ENCODE results near the gene MED31.
A peak's percentile ranks its signal among the peaks of the same experiment; 100 is the strongest.
"Not testable (repeated sequence)": the region's sequence is repeated elsewhere in the genome, so short reads cannot be mapped to it uniquely, and the experiment has no call there.

Gene MED31

DNA sequence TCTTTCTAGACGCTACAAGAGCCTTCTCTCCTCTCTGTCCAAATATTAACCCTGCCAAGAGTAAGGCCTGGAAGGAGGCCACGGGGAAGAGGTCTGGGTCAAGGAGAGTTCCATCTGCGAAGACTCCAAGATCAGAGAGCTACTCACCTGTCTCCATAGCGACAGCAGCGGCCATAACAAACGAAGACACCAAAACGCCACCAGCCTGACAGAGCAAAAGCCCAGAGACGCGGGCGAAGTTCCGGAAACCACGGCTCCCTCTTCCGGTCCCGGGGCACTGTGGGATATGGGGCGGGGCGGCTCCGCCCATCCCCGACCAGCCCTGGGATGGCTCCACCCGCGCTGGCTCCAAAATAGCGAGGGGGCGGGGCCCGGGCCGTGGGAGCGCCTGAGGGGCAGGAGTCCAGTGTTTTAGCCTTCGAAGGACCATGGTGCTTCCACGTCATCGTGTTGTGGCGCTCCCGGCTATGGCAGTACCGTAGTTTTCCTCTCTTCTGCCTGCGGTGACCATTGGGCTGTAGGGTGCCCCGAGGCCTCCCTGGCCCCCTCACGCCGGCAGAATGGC is at the start of gene MED31, which contains the start of gene C17orf100:
TSS of gene MED31 (minus strand) at position 252 of the 565 bp plus-strand sequence. CDS start at position 175, 77 bp downstream.
TSS of gene C17orf100 (plus strand) at position 409 of the 565 bp plus-strand sequence. CDS start at position 561, 152 bp downstream.
- peak; percentile 84 for DNase-seq (ENCODE audit: low spot score)

GRCh38 chr17:6700948-6701307 is 49.5 kb upstream of the MED31 start:
- DNase-seq (ENCODE audit: low spot score) = no peak

DNA sequence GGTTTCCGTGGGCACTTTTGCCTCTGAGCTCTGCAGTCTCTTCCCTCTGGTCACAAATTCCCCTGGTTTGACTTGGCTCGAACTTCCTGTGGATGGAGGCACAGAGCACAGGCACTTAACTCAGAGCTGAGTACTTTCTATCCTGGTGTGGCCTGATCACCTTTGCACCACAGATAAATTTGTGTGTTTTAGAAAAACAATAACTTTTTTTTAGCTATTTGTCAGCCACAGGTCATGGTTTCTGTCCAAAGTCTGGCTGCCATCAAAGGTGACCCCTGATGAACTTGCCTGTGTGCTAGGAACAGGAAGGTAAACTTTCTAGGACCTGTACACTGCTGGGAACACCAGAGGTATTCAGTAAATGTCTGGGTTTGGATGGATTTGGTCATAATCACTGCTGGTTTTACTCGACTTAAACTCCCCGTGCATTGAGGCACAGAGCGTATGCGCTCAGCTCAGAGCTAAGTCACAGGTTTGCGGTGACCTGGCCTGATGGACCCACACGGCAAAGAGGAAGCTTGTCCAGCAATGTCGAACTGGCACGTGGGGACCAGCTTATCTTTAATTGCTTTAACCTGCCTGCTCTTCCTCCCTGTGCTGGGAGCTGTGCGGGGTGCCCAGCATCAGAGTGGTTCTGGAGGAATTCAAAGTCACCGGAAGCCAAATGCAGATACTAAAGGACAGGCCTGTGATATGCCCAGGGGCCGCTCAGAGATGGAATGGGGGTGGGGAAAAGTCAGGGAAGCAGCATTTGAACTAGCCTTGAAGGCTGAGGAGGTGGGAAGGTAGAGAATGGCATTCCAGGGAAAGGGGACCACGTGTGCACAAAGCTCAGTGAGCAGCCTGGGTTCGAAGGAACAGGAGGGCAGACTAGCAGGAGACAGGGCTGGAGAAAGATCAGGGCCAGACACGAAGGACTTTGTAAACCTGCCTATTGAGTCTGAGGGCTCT is 48.9 kb upstream of the MED31 start:
- DNase-seq (ENCODE audit: low spot score) = no peak

DNA sequence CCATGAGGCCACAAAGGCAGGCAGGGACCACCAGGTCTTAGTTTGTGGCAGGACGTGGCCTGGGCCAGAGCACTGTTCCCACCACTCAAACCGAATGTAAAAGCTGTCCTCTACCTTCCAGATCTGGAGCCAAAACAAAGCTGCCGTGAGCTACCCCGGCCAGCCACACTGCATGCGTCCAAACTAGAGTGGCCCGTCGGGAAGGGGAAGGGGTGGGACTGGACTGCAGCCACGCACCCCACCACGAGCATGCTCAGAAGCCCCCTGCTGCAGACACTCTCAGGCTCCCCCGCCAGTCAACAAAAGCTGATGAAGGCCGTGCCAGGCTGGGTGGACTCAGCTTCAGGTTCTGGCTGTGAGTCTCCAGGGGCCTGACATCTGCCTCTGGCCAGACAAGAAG is 46.6 kb upstream of the MED31 start:
- DNase-seq (ENCODE audit: low spot score) = no peak

DNA sequence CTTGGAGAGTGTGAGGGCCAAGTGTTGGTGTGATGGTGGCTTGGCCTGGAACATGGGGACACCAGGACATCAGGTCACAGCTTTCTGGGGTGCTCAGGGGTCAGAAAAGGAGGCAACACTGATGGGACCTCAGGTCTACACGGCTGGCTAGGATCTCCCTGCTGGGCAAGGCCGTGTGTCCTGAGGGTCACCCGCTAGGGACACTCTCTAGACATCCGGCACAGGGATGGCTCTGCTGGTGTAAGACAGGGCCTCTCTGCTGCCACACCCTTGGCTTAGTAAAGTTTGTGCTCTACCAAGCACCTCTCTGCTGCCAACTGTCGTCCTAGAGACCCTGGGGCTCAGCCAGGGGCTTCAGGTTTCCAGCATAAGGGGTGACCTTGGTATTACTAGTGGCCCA is 45.5 kb upstream of the MED31 start:
- no peak for DNase-seq (ENCODE audit: low spot score)

DNA sequence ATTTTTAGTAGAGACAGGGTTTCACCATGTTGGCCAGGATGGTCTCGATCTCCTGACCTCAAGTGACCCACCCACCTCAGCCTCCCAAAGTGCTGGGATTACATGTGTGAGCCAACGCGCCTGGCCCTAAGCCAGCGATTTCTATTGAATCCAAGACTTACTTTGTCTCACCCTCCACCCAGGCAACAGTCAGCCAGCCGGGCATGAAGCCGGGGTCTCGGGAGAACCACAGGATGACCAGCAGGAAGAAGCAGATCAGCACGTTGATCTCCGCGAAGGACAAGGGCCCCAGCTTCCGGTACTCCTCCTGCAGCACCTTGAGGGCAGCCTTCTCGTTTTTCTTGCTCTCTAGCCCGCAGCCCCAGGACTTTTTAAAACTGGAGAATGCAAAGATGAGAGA is 44.2 kb upstream of the MED31 start:
- DNase-seq (ENCODE audit: low spot score) = no peak

DNA sequence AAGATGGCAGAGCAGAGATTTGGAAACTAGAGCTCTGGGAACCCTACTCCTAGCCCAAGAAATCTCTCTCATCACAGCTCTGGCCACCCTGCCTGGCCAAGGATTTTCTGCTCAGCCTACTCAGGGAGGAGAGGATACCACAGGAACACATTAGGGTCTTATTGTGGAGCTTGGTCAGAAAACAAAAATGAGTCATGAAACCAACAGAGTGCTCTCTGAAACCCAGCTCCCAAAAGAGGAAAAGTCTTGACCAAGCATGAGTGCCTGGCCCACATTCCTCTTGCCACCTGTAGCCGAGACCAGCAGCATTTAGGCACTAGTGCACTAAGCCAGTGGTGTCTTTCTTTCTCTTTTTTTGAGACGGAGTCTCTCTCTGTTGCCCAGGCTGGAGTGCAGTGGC is 43.6 kb upstream of the MED31 start:
- no peak for DNase-seq (ENCODE audit: low spot score)

- not testable (repeated sequence) for DNase-seq (ENCODE audit: low spot score)
Observed at GRCh38 chr17:6691958-6692357, 40.6 kb upstream of the MED31 start.

- no peak for DNase-seq (ENCODE audit: low spot score)
Observed at GRCh38 chr17:6691546-6691945, 40.1 kb upstream of the MED31 start.

- DNase-seq (ENCODE audit: low spot score) = no peak
Observed at GRCh38 chr17:6690641-6691040, 39.2 kb upstream of the MED31 start.

GRCh38 chr17:6688944-6689343 is 37.5 kb upstream of the MED31 start:
- DNase-seq (ENCODE audit: low spot score) = no peak

DNA sequence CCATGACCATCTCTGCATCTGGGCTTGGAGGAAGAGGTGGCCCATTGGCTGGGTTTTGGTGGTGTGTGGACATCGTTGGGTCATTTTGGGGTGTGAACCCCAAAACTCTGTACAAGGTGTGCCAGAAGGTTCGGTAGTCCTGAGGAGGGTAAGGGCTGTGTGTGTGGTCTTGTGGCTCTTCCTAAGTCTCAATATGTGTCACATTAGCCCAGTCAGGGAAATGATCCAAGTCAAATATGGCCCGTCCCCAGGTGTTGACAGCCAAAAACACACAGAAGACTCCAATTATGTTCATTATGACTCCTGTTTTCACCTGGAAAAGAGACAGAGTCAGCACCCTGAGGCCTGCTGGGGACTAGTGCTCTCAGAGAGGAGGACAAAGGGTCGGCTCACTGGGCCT is 34.6 kb upstream of the MED31 start:
- DNase-seq (ENCODE audit: low spot score) = no peak

- DNase-seq (ENCODE audit: low spot score) = no peak
Observed at GRCh38 chr17:6684881-6685767, 33.7 kb upstream of the MED31 start.

GRCh38 chr17:6684460-6684783 is 33.0 kb upstream of the MED31 start:
- no peak for DNase-seq (ENCODE audit: low spot score)

GRCh38 chr17:6683730-6684459 is 32.5 kb upstream of the MED31 start:
- DNase-seq (ENCODE audit: low spot score) = no peak

DNA sequence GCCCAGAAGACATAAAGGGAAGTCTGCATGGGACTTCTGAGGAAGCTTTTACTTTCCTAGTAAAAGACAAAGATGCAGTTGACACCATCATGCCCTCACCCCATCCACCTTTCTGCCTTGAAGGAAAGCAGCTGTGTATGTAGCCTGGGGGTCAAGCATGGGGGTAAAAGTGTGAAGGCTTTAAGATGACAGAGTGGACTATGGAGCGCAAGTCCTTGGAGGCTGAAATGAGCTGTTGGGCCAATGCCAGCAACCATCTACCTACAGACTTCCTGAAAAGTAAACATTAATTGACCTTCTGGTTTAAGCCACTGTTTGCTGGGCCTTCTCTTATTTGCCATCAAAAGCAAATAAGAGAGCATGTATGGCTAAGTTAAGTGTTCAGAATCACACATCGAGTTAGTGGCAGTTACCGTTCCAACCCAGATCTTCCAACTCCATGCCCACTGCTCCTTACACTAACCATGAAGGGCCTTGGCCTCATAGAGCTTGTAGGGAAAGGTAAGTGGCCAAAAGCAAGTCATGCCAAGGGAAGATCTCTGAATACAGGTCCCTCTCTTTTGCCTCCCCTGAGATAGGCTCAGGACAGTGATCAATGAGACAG is 31.8 kb upstream of the MED31 start:
- DNase-seq (ENCODE audit: low spot score) = no peak

DNA sequence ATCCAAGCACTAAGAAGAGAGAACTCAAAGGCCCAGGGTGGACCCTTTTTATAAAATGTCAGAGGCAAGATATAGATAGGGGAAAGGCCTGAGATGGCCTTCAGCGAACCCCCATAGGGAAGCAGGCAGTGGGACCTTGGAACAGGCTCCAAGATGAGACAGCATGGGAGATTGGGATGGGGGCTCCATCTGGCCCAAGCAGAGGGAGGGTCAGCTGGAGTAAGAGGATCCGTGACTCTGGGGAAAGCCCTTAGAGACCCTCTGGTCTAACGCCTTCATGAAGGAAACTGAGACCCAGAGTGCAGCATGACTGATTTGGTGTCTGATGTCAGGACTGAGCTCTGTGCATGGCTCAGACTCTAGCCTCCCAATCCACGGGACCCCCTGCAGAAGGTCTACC is 30.9 kb upstream of the MED31 start:
- no peak for DNase-seq (ENCODE audit: low spot score)

DNA sequence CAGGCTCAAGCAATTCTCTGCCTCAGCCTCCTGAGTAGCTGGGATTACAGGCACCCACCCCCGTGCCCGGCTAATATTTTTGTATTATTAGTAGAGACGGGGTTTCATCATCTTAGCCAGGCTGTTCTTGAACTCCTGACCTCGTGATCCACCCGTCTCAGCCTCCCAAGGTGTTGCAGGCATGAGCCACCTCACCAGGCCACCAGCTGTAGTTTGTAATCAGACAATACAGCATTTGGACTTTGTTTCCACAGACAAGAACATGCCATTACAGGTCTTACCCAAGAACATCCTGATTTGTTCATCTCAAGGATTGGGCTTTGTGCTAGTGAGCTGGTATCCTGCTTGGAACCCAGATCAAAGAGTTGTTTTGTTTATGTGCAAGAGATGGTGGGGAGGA is 30.3 kb upstream of the MED31 start:
- DNase-seq (ENCODE audit: low spot score) = no peak

- no peak for DNase-seq (ENCODE audit: low spot score)
Observed at GRCh38 chr17:6681176-6681575, 29.8 kb upstream of the MED31 start.

GRCh38 chr17:6679241-6679640 is 27.8 kb upstream of the MED31 start:
- DNase-seq (ENCODE audit: low spot score) = no peak

DNA sequence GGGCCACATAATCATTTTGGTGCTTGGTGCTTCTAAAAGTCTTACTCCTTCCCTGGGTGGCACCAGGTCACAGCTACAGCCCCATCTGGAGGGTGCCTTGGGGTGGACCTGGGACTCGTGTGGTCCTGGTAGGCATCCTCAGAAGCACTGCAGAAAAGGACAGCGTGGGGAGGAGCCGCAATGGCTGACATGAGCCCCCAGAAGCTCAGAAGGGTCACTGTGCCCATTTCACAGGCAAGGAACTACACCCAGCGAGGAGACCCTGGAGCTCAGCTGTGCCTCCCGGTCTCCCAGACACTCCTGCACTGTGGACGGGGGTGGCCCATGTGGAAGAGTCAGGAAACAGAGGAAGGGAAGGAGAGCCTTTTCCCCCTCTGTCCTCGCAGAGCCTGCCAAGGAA is 26.5 kb upstream of the MED31 start:
- no peak for DNase-seq (ENCODE audit: low spot score)
